NB4 (cell line): ENCODE data around the gene ERFE.

Experiments
- MYC ChIP-seq: IDR thresholded peaks from 2 replicates; pipeline ENCODE4 v1.6.1; 2011; ENCODE audit warnings: low read depth, low read length
- POLR2A ChIP-seq: IDR thresholded peaks from 2 replicates; pipeline ENCODE4 v1.6.1; 2011; ENCODE audit warnings: mild to moderate bottlenecking; ENCODE audit not compliant: insufficient read length; ENCODE audit errors: extremely low read depth
- TF ChIP-seq, protein P1 (sequence below): IDR thresholded peaks from one replicate; pipeline ENCODE4 v1.5.1; 2012; ENCODE audit warnings: low read depth, low read length
- TF ChIP-seq, protein P2 (sequence below): IDR thresholded peaks from 2 replicates; pipeline ENCODE4 v1.6.1; 2011; ENCODE audit warnings: low read depth, low read length

DNA sequence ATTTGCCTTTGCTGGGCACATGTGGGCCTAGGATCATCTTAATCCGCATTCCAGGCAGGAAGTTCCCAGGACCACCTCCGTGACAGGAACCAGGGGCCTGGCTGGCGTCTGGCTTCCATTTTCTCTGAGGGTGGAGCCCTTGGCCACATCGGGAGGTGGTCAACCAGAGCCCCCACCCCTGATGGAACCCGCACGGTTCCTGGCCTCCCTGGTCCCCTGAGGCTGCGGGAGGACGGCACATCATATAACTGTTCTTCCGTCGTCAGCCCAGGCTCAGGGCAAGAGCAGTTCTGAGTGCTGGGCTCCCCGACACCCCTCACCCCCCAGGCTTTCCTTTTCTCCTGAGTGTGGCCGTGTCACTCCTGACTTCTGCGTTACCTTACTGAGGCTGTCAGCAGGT lies 45.2 kb upstream of the ERFE start:
- TF ChIP-seq POLR2A (no peak), MYC (no peak)
- TF ChIP-seq, protein P1, sequence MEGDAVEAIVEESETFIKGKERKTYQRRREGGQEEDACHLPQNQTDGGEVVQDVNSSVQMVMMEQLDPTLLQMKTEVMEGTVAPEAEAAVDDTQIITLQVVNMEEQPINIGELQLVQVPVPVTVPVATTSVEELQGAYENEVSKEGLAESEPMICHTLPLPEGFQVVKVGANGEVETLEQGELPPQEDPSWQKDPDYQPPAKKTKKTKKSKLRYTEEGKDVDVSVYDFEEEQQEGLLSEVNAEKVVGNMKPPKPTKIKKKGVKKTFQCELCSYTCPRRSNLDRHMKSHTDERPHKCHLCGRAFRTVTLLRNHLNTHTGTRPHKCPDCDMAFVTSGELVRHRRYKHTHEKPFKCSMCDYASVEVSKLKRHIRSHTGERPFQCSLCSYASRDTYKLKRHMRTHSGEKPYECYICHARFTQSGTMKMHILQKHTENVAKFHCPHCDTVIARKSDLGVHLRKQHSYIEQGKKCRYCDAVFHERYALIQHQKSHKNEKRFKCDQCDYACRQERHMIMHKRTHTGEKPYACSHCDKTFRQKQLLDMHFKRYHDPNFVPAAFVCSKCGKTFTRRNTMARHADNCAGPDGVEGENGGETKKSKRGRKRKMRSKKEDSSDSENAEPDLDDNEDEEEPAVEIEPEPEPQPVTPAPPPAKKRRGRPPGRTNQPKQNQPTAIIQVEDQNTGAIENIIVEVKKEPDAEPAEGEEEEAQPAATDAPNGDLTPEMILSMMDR = no peak
- TF ChIP-seq, protein P2, sequence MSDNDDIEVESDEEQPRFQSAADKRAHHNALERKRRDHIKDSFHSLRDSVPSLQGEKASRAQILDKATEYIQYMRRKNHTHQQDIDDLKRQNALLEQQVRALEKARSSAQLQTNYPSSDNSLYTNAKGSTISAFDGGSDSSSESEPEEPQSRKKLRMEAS = no peak
